ENCODE data around the gene HIVEP3. TPM values are rescaled to one million over a fixed set of nuclear protein-coding genes. Genes with fewer than 3 reads are reported as not detected.

The HIVEP3 gene
- total RNA-seq, 1 donor: 1.2 TPM

- TF ChIP-seq CTCF (IDR thresholded peaks at IDR 0.05; ENCODE audit: insufficient read depth, low read length): no peak
- no peak for DNase-seq (ENCODE audit: low read depth)
- no peak overlapping the region for H3K4me3 ChIP-seq (ENCODE audit: low read depth, low read length)
Measured at GRCh38 chr1:41656068-41656467, 262.7 kb downstream of the HIVEP3 start.

DNA sequence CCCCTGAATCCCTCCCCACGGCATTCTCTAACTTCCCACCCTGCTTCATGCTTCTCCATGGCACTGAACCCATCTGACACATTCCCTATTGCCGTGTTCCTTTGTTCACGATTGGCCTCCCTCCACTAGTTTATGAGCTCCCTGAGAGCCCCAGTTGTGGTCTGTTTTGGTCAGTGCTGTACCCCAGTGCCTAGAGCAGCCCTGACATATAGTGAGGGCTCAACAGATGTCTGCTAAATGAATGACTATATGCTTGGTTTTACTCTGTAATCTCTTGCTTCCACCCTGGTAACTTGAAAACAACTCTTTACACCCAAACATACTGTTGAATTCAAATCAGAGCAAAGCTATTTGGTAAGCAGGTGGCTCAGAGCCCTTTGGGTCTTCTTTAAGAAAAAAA, 263.1 kb downstream of the HIVEP3 start:
- no peak overlapping the region for H3K4me3 ChIP-seq (ENCODE audit: low read depth, low read length)

DNA sequence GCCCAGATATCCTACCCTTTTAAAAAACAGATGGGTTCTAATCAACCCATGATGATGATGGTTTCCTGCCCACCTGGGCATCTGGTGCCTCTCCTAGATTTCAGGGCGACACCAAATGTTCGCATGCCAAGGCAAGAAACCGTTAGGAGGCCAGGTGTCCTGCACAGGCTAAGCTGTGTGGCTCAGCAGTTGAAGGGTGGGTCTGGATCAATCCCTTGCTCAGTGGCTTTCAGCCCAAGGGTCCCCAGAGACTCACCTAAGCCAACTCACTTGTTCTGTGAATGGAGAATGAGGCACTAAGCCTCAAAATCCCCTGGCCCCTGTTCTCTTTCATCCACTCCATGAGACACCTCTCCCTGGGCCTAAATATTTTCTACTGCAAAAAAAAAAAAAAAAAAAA, 265.1 kb downstream of the HIVEP3 start:
- DNase-seq (ENCODE audit: low read depth): no peak
- TF ChIP-seq CTCF (IDR thresholded peaks at IDR 0.05; ENCODE audit: insufficient read depth, low read length): no peak
- H3K4me3 ChIP-seq (ENCODE audit: low read depth, low read length): no peak overlapping the region

More for the DNA sequence above, 263.1 kb downstream of the HIVEP3 start:
- no peak for TF ChIP-seq CTCF (IDR thresholded peaks at IDR 0.05; ENCODE audit: insufficient read depth, low read length)
- no peak for DNase-seq (ENCODE audit: low read depth)

- DNase-seq (ENCODE audit: low read depth): no peak
- no peak for TF ChIP-seq CTCF (IDR thresholded peaks at IDR 0.05; ENCODE audit: insufficient read depth, low read length)
- no peak overlapping the region for H3K4me3 ChIP-seq (ENCODE audit: low read depth, low read length)
Measured at GRCh38 chr1:41652384-41653265, 266.1 kb downstream of the HIVEP3 start.

- DNase-seq (ENCODE audit: low read depth): peak; percentile 22
- no peak for TF ChIP-seq CTCF (IDR thresholded peaks at IDR 0.05; ENCODE audit: insufficient read depth, low read length)
- no peak overlapping the region for H3K4me3 ChIP-seq (ENCODE audit: low read depth, low read length)
Measured at GRCh38 chr1:41650028-41650880, 268.5 kb downstream of the HIVEP3 start.

DNA sequence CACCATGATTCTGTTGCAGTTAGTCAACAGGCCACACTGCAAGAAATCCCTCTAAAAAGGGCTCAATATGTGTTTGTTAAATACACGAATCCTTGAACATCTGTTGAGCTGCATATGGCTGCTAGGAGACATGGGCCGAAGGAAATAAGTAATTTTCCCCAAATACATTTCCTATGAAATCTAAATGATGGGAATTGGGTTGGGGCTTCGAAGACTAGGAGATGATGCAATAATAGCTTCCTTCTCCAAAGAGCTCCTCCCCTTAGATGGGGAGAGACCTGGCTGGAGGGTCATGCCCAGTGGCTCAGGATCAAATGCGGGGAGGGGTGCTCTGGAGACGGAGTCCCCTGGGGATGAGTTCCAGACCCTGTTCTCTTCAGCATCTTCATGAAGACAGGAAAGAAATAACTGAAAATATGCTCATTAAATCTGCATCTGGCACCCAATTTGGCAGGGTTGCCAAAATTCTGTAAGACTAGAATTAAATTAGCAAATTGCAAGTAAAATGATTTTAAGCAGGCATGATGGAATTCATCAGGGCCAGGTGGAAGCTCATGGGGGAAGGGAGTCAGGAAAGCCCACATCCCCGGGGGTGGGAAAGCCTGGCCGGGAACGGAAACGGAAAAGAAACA, 269.2 kb downstream of the HIVEP3 start:
- no peak for TF ChIP-seq CTCF (IDR thresholded peaks at IDR 0.05; ENCODE audit: insufficient read depth, low read length)
- no peak overlapping the region for H3K4me3 ChIP-seq (ENCODE audit: low read depth, low read length)
- DNase-seq (ENCODE audit: low read depth): no peak

All from fibroblast of the aortic adventitia (primary cell).